Measurements from ENCODE around the gene STAT6.
"Not testable (repeated sequence)": the region's sequence is repeated elsewhere in the genome, so short reads cannot be mapped to it uniquely, and the experiment has no call there.

STAT6 gene

GRCh38 chr12:57126561-57126960, 15.4 kb upstream of the STAT6 start:
- no peak for DNase-seq (ENCODE audit: low read depth)

- no peak for DNase-seq (ENCODE audit: low read depth)
These were observed 14.9 kb upstream of the STAT6 start for GRCh38 chr12:57126061-57126460.

- DNase-seq (ENCODE audit: low read depth): no peak
These were observed 13.2 kb upstream of the STAT6 start for GRCh38 chr12:57124261-57124877.

- DNase-seq (ENCODE audit: low read depth): no peak
These were observed 12.7 kb upstream of the STAT6 start for GRCh38 chr12:57123813-57124212.

- DNase-seq (ENCODE audit: low read depth): not testable (repeated sequence)
These were observed 9.6 kb upstream of the STAT6 start for GRCh38 chr12:57120718-57121117.

- no peak for DNase-seq (ENCODE audit: low read depth)
These were observed 8.3 kb upstream of the STAT6 start for GRCh38 chr12:57119294-57120085.

GRCh38 chr12:57118711-57119271, 7.6 kb upstream of the STAT6 start:
- DNase-seq (ENCODE audit: low read depth): no peak

- DNase-seq (ENCODE audit: low read depth): no peak
These were observed 5.6 kb upstream of the STAT6 start for GRCh38 chr12:57116580-57117281.

- no peak for DNase-seq (ENCODE audit: low read depth)
These were observed 1.5 kb upstream of the STAT6 start for GRCh38 chr12:57112492-57113294.

GRCh38 chr12:57110104-57111030, 795 bp downstream of the STAT6 start:
- DNase-seq (ENCODE audit: low read depth): no peak

GRCh38 chr12:57109207-57110103, 1.7 kb downstream of the STAT6 start:
- DNase-seq (ENCODE audit: low read depth): no peak

- DNase-seq (ENCODE audit: low read depth): no peak
These were observed 3.6 kb downstream of the STAT6 start for GRCh38 chr12:57107456-57108155.

- DNase-seq (ENCODE audit: low read depth): no peak
These were observed 5.0 kb downstream of the STAT6 start for GRCh38 chr12:57106021-57106708.

- DNase-seq (ENCODE audit: low read depth): no peak
These were observed 6.0 kb downstream of the STAT6 start for GRCh38 chr12:57105011-57105753.

- no peak for DNase-seq (ENCODE audit: low read depth)
These were observed 6.8 kb downstream of the STAT6 start for GRCh38 chr12:57104292-57104910.

- DNase-seq (ENCODE audit: low read depth): no peak
These were observed 7.3 kb downstream of the STAT6 start for GRCh38 chr12:57103856-57104255.
